PC-9 (cell line): ENCODE measurements around the gene SLC48A1. TPM values are rescaled to one million over a fixed set of nuclear protein-coding genes. Genes with fewer than 3 reads are reported as not detected.
A peak's percentile ranks its signal among the peaks of the same experiment; 100 is the strongest.

Experiments used
- BruUV-seq: library from RNA; stranded (reverse); fragments of 400-500 nt; replicated peaks from 2 replicates; lab custom pipeline; 2021; lab: Mats Ljungman, UMichigan
- CTCF ChIA-PET: fragments of 300-600 bp; sonication (Branson Sonifier 250); formaldehyde crosslinking; loops from one replicate; lab custom pipeline; 2022; ENCODE audit warnings: antibody characterized with exemption; lab: Charles Lee
- POLR2A ChIA-PET: fragments of 300-600 bp; sonication (Branson Sonifier 250); formaldehyde crosslinking; loops from one replicate; lab custom pipeline; 2022; ENCODE audit warnings: antibody characterized with exemption; ENCODE audit not compliant: unreplicated experiment; lab: Charles Lee
- DNase-seq, 2 experiments: peaks; one replicate each; pipeline versions ENCODE4 v3.0.0 to v3.0.0-alpha.2; 2015 to 2022; ENCODE audit warnings: mixed read lengths in 1 of 2
- H2AFZ ChIP-seq: fragments of 200-600 bp; sonication (generic); 2 replicates; pipeline ENCODE4 v1.8.1; 2017; ENCODE audit warnings: antibody characterized with exemption
- H3F3A ChIP-seq: fragments of 200-600 bp; sonication (generic); 2 replicates; pipeline ENCODE4 v1.8.1; 2017; ENCODE audit warnings: antibody characterized with exemption, mild to moderate bottlenecking, low read depth; ENCODE audit not compliant: insufficient read depth
- H3K27ac ChIP-seq: fragments of 200-600 bp; sonication (generic); 2 replicates; pipeline ENCODE4 v1.6.1; 2016; ENCODE audit warnings: mixed run types
- H3K27me3 ChIP-seq: fragments of 200-600 bp; sonication (generic); 2 replicates; pipeline ENCODE4 v1.6.1; 2016; ENCODE audit warnings: low read depth, mixed run types; ENCODE audit not compliant: insufficient read depth
- H3K36me3 ChIP-seq: fragments of 200-600 bp; sonication (generic); 2 replicates; pipeline ENCODE4 v1.6.1; 2016; ENCODE audit warnings: low read depth, mixed run types
- H3K4me1 ChIP-seq: fragments of 200-600 bp; sonication (generic); replicated peaks from 2 replicates; pipeline ENCODE4 v1.6.1; 2016; ENCODE audit warnings: mixed run types; ENCODE audit not compliant: insufficient read depth
- H3K4me2 ChIP-seq: fragments of 200-600 bp; sonication (generic); 2 replicates; pipeline ENCODE4 v1.6.1; 2017; ENCODE audit warnings: mixed run types
- H3K4me3 ChIP-seq: fragments of 200-600 bp; sonication (generic); 2 replicates; pipeline ENCODE4 v1.6.1; 2016; ENCODE audit warnings: mixed run types
- H3K79me2 ChIP-seq: fragments of 200-600 bp; sonication (generic); 2 replicates; pipeline ENCODE4 v1.6.1; 2017; ENCODE audit warnings: low read depth, mixed run types
- H3K9me2 ChIP-seq: fragments of 200-600 bp; sonication (generic); 2 replicates; pipeline ENCODE4 v1.8.1; 2017; ENCODE audit warnings: mild to moderate bottlenecking; ENCODE audit not compliant: insufficient read depth
- H3K9me3 ChIP-seq: fragments of 200-600 bp; sonication (generic); 2 replicates; pipeline ENCODE4 v1.8.1; 2016; ENCODE audit warnings: low read depth; ENCODE audit not compliant: insufficient read depth
- H4K20me1 ChIP-seq: fragments of 200-600 bp; sonication (generic); 2 replicates; pipeline ENCODE4 v1.8.1; 2017; ENCODE audit not compliant: insufficient read depth
- CTCF ChIP-seq: fragments of 200-600 bp; sonication (generic); conservative IDR thresholded peaks from 2 replicates; pipeline ENCODE4 v1.6.1; 2017; ENCODE audit warnings: mixed run types, antibody characterized with exemption, mild to moderate bottlenecking, moderate library complexity
- EZH2 ChIP-seq: fragments of 200-600 bp; sonication (generic); IDR thresholded peaks from 2 replicates; pipeline ENCODE4 v1.8.0; 2017; ENCODE audit warnings: antibody characterized with exemption, low read depth
- intact Hi-C: fragments of 100-400 bp; cut with micrococcal nuclease; formaldehyde crosslinking; loops from one replicate; pipeline ENCODE4 v1.10.0; 2022; ENCODE audit not compliant: unreplicated experiment
- total RNA-seq: library from RNA; stranded (reverse); gene quantifications from 2 replicates; pipeline ENCODE4 v1.2.3, GENCODE V29; 2021

Gene SLC48A1
- total RNA-seq, 1 experiment from 2014 or later = 108 TPM

DNA sequence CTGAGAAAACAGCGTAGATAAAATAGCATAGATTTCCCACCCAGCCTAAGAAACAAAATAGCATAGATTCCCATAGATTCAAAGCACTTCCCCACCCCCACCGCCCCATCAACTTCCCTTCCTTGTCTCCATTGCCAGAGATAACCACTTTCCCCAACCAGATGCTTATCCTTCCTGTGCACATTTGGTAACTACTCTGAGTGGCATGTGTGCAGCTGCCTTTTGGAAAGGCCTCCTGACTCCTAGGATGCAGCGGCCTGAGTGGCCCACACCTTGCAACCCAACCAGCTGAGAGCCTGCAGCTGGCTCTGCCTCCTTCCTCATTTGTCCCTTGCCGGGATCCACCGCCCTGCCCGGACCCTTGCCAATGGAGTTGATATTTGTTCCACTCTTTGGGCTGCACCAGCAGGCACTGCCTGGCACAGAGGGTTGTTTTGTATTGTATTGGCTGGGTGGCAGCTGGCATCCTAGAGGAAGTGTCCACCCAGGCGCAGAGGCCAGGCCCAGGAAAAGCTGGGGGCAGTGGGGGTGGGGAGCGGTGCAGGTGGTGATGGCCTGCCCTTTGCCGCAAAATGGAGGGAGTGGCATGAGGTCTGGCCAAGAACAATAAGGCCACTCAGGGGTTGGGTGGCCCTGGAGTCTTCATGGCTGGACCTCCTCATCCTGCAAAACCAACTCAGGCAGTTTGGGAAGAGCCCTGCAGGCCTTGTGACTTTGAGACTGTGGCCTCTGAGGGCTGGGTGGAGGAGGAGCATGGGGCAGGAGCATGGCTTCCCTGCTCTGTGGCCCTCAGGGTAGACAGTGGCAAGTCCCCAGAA is 4.9 kb downstream of the SLC48A1 start:
- peak overlapping the region; percentile 98; the same call in 1 of the 2 replicates for H3K4me2 ChIP-seq
- no peaks in the 10 kb centered on the region for H3K9me2 ChIP-seq
- H3K9me3 ChIP-seq = no peaks in the 10 kb centered on the region
- DNase-seq = peak; percentile 42 to 86
- H3K4me1 ChIP-seq = peaks cover 67% of the 10 kb centered on the region
- ChIA-PET CTCF (interaction anchor here (0.7 to 1.9 kb wide), 4 partner anchors 15 to 45 kb away, joined by 4 to 19 read pairs (median 8); no protein-coding TSS in a partner anchor), POLR2A (interaction anchor here (0.5 to 1.5 kb wide), 5 partner anchors 9 to 1180 kb away, joined by 3 to 9 read pairs (median 4); partner anchors contain the start of gene ARF3)
- H3K27me3 ChIP-seq = no peaks in the 10 kb centered on the region
- H3K79me2 ChIP-seq = peaks cover 38% of the 10 kb centered on the region
- intact Hi-C loops = loop anchor here (1.0 to 2.0 kb wide), 4 partner anchors 10 to 59 kb away; no protein-coding TSS in a partner anchor
- H4K20me1 ChIP-seq = no peaks in the 10 kb centered on the region
- peaks cover 58% of the 10 kb centered on the region for H3F3A ChIP-seq
- no peaks in the 10 kb centered on the region for H3K36me3 ChIP-seq
- BruUV-seq = no TSS peak
- H2AFZ ChIP-seq = no peak overlapping the region
- H3K4me3 ChIP-seq = no peak overlapping the region
- no peak overlapping the region for H3K27ac ChIP-seq
- no peak for TF ChIP-seq EZH2
- TF ChIP-seq CTCF = no peak

GRCh38 chr12:47778881-47779280 is 5.8 kb downstream of the SLC48A1 start:
- Histone ChIP-seq H3K4me1 (peaks cover 67% of the 10 kb centered on the region), H3K27ac (no peak overlapping the region), H3K36me3 (no peaks in the 10 kb centered on the region), H3K27me3 (no peaks in the 10 kb centered on the region), H3K79me2 (peaks cover 34% of the 10 kb centered on the region), H3K9me2 (no peaks in the 10 kb centered on the region), H3F3A (peaks cover 64% of the 10 kb centered on the region), H3K9me3 (no peaks in the 10 kb centered on the region), H3K4me2 (peak overlapping the region; percentile 98; the same call in 1 of the 2 replicates), H4K20me1 (no peaks in the 10 kb centered on the region), H2AFZ (no peak overlapping the region), H3K4me3 (no peak overlapping the region)
- TF ChIP-seq CTCF = no peak
- no peak for TF ChIP-seq EZH2
- no TSS peak for BruUV-seq
- ChIA-PET POLR2A (no interaction called here), CTCF (interaction anchor here (0.7 to 1.9 kb wide), 4 partner anchors 35 to 45 kb away, joined by 4 to 19 read pairs (median 10); no protein-coding TSS in a partner anchor)
- no peak for DNase-seq
- intact Hi-C loops = loop anchor here (1.0 to 2.0 kb wide), 5 partner anchors 11 to 64 kb away; no protein-coding TSS in a partner anchor

DNA sequence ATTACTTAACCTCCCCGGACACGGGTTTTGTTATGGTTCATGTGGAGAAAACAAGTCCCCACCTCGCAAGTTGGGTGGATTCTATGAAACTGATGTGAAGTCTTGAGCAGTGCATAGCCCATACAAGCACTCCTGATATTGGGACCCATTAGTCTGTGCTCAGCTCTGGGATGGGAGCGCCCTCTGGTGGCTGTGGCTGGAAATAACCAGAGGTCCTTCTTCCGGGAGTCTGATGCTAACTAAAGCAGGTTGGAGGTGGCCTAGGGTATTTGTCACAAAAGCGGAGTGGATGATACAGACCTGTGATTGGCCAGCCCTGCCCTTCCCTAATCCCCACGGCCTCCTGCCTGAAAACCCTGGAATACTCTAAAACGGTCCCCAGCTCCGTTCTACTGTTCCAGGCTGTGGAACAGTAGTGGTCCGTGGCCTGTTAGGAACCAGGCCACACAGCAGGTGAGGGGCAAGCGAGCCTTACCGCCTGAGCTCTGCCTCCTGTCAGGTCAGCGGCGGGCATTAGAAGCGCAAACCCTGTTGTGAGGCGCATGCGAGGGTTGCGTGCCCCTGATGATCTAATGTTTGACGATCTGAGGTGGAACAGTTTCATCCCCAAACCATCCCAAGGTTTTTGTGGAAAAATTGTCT is 6.4 kb downstream of the SLC48A1 start:
- Histone ChIP-seq H3K4me1 (peaks cover 62% of the 10 kb centered on the region), H3K27me3 (no peaks in the 10 kb centered on the region), H4K20me1 (no peaks in the 10 kb centered on the region), H3K9me2 (no peaks in the 10 kb centered on the region), H3F3A (peaks cover 64% of the 10 kb centered on the region), H3K79me2 (peaks cover 29% of the 10 kb centered on the region), H3K36me3 (no peaks in the 10 kb centered on the region), H2AFZ (no peak overlapping the region), H3K4me3 (no peak overlapping the region), H3K4me2 (no peak overlapping the region), H3K9me3 (no peaks in the 10 kb centered on the region), H3K27ac (no peak overlapping the region)
- no peak for TF ChIP-seq EZH2
- peak; percentile 96 for TF ChIP-seq CTCF
- ChIA-PET POLR2A (no interaction called here), CTCF (interaction anchor here (1.0 to 1.7 kb wide), 2 partner anchors 12 to 37 kb away, joined by 4 to 9 read pairs; no protein-coding TSS in a partner anchor)
- DNase-seq = peak; percentile 76 to 87
- BruUV-seq = no TSS peak
- intact Hi-C loops = loop anchor here (1.0 to 2.0 kb wide), 2 partner anchors 57 to 64 kb away; no protein-coding TSS in a partner anchor
